HG02885 (cell line): ENCODE data around the gene NUP93.
"Not testable (repeated sequence)": the region's sequence is repeated elsewhere in the genome, so short reads cannot be mapped to it uniquely, and the experiment has no call there.

Source experiments
- ATAC-seq: cut with Tn5 transposase; IDR thresholded peaks from one replicate; pipeline ENCODE4 v1.9.1; 2021; ENCODE audit warnings: mild to moderate bottlenecking; ENCODE audit not compliant: unreplicated experiment, poor library complexity

Gene NUP93

GRCh38 chr16:56807011-56807675 is 77.2 kb downstream of the NUP93 start:
- no peak for ATAC-seq

DNA sequence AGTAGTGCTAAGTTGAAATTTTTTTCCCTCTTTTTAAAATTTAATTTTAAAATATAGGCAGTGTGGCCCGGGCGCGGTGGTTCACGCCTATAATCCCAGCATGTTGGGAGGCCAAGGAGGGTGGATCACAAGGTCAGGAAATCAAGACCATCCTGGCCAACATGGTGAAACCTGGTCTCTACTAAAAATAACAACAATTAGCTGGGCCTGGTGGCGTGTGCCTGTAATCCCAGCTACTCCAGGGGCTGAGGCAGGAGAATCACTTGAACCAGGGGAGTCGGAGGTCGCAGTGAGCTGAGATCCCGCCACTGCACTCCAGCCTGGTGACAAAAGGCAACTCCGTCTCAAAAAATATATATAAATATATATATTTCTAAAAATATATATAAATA is 77.7 kb downstream of the NUP93 start:
- not testable (repeated sequence) for ATAC-seq

- ATAC-seq = no peak
Measured at GRCh38 chr16:56810954-56811353, 81.0 kb downstream of the NUP93 start.

DNA sequence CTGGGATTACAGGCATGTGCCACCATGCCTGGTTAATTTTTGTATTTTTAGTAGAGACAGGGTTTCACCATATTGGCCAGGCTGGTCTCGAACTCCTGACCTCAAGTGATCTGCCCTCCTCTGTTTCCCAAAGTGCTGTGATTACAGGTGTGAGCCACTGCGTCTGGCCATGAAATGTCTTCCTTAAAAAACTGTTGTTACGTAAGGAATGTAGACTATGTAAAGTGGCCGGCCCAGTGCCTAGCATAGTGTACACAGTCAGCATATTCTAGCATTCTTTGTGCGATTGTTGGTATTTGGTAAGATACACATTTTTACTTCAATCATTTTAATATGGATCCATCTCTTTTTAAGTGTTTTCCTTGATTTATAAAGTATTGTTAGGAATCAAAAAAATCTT is 81.7 kb downstream of the NUP93 start:
- ATAC-seq = not testable (repeated sequence)

GRCh38 chr16:56812884-56813283 is 83.0 kb downstream of the NUP93 start:
- ATAC-seq = no peak

DNA sequence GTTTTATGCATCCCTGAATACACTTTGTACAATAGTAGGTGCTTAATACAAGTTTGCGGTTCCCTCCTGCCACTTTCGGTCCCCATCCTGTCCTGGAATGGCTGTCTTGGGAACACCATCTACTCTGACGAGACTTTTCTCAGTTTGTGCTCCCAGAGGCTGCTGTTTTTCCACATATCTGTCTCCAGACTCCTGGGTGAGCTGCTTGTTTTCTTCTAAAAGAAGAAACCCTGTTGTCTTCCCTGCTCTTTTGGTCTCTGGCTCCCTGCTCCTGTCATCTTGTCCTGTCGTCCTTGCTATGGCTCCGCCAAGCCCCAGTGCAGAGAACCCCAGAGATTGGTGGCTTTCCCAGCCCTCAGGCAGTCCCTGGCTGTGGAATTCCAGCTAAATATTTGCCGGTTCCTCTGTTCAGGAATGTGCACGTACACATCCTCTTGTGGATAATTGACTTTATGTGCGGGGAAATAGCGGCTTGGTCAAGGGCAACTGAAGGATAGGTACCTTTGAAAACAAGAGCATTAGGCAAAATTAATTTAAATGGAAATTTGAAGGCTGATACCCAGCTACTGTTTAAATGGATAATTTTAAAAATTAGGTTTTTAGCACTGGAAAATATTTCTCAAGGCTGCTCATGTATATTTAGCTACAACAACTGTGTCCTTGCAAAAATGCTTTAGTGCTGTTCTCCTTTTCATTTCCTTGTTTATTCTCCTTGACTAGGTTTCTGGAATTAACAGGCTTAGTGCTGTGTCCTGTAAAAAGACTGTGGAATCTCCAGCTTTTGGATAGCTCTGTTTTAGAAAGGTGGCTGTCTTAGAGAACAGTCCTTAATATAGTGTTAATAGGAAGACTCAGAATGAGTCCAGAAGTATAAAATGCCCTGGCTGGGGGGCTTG is 84.9 kb downstream of the NUP93 start:
- ATAC-seq = no peak

DNA sequence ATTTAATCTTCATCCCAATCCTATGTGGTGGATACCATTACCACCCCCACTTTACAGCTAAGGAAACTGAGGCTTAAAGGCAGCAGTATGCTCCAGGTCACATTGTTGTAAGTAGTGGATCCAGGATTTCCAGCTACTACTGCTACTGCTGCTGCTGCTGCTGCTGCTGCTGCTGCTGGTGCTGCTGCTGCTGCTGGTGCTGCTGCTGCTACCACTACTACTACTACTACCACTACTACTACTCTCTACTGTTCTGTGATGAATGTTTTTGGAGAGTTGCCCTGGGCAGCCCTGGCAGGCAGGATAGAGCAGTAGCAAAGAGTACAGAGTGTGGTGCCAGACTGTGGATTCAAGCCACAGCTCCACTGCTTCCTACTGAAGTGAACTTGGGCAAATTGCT is 85.8 kb downstream of the NUP93 start:
- no peak for ATAC-seq

DNA sequence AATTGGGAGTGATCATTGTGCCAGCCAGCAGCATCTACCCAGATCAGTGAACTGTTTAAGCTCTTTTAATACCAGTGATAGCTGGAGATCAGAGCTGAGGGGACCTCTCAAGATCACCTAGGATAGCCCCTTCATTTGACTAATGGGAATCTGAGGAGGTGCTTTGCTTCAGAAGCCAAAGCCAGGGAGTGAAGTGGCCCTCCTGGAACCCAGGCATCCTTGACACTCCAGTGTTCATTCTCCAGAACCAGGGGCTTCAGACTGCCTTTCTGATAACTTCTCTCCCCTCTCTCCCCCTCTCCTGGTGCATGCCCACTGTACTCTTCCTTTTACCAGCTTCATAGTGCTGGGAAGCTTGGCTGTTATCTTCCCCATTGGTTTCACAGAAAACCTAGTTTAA is 87.1 kb downstream of the NUP93 start:
- ATAC-seq = no peak

DNA sequence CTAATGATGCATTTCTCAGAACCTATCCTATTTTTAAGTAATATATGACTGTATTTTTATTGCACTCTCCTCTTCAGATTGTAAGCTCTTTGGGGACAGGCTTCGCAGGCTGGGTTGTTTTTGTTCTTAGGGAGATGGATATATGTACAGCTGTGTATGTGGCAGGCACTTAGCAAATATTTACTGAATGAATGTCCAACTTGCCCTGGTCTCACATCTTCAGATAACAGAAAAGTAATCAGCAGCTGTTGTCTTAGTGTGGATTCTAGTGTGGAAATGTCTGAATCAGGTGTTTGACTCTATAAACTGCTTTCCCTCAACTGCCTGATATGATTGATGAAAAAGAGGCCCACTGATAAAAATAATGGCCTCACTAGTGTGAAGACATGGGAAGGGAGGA is 88.0 kb downstream of the NUP93 start:
- ATAC-seq = no peak

DNA sequence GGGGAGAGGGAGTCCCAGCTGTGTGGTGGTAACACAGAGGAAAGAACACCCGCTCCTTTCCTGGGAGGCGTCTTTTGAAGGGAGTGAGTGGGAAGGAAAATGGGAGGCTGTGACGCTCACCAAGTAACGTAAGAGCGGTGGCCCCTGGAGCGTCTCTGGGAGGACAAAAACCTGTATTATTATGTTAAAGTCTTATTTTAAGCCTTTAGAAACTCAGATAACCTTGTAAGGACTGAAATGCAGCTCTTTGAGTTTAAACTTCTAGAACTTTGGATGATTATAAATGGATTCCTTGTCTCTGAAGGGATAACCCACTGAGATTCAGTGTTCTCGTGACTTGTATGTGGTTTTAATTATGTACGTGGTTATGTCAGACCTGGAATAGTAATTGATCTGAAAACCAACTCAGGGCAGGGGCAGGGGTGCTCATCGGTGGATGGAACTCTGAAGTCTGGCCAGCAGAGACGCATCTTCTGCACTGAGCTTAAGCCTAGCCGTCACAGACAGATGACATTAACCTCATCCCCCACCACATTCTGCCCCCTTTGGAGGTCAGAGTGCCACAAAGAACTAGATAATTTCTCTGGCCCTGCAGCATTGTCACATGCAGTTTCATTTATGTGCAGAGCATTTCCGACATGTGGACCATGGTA is 93.3 kb downstream of the NUP93 start:
- ATAC-seq = no peak

GRCh38 chr16:56824331-56824730 is 94.4 kb downstream of the NUP93 start:
- ATAC-seq = no peak

DNA sequence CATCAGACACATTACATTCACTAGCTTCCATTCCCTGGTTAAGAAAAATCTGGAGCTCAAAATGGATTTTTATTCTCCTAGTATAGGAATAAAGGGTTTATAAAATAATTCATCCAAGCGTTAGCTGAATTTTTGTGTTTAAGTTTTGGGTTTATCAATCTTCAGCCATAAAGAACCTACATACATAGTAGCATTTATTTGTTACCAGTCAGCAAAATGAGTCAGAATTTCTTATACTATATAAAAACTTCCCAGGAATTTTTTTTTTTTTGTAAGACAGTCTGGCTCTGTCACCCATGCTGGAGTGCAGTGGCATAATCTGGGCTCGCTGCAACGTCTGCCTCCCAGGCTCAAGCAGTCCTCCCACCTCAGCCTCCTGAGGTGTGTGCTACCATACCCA is 94.9 kb downstream of the NUP93 start:
- ATAC-seq = no peak

- no peak for ATAC-seq
Measured at GRCh38 chr16:56825826-56826225, 95.9 kb downstream of the NUP93 start.

DNA sequence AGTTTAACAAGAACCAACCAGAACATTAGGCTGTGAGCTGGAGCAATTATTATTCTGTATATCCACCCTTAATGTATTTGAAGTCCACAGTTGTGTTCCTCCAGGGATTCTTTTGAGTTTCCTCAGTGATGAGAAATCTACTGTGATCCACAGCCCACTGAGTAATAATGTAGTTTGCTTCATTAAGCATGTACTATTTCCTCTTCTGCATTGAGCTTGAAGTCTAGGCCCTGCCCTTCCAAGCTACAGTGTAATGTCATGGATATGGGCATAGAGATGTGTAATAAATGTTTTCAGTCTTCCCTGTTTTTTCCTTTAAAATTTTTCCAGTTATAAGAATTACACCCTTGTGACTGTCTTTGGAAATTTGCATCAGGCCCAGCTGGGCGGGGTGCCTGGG is 98.7 kb downstream of the NUP93 start:
- no peak for ATAC-seq

DNA sequence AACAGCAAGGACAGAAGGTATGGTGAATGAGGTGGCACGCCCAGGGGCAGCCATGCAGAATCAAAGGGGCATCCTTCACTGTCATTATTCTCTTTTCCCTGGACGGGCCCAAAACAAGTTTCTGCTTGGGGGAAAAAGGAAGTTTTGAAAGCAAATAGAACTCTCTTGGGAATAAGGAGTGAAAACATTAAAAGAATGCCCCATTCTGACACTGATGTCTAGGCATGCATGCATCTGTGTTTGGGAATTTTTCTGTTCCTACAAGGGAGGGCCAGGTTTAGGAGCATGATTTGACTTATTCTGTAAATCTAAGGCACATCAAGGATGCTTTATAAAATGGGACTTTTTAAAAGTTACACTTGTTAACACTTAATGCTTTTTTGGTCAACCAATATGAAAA is 100.7 kb downstream of the NUP93 start:
- no peak for ATAC-seq

- no peak for ATAC-seq
Measured at GRCh38 chr16:56832768-56833167, 102.8 kb downstream of the NUP93 start.

DNA sequence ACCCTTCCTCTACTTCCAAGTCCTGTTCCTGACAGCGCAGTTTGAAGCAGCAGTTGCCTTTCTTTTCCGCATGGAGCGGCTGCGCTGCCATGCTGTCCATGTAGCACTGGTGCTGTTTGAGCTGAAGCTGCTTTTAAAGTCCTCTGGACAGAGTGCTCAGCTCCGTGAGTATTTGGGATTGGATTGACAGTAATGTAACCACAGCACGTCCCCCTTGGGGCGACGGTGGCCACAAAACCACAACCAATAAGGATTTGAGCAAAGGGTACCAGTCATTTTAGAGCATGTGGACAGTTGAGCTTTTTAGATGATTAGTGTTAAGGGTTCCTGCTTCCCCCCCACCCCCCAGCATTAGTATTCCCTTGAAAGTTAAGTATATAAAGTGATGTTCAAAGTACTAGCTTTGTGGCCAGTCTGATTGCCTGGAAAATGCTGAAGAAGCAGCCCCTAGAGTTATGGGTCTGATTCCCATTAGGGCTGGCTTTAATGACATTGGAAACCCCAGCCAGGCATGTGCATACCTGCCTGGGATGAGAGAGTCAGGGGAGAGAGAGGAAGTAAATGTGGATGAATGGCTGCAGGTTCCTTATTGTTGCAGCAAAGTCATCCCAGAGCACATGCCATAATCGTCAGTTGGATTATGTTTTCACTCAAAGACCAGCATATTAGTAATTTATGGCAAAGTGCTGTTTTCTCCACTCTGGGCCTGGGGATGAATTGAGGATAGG is 103.5 kb downstream of the NUP93 start:
- ATAC-seq = no peak

DNA sequence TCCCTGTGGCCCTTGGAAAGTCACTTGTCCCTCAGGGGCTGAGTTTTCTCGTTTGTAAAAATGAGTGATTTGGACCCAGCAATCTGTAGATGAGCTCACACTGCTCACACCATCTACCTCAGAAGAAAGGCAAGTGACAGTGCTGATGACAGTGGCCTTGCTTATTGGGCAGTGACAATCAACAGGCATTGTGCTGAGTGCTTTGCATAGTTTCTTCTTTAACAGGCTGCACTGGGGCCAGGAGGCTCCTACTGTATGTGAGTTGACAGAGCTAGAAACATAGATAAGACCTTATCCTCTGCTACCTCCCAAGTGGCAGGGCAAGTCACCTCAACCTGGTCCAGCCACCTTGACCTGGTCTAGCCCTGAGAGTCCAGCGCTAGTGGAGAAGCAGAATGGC is 105.4 kb downstream of the NUP93 start:
- no peak for ATAC-seq

GRCh38 chr16:56836410-56837230 is 106.7 kb downstream of the NUP93 start:
- ATAC-seq = no peak
